PC-3 (cell line): ENCODE measurements around the gene CCNJL. TPM values are rescaled to one million over a fixed set of nuclear protein-coding genes. Genes with fewer than 3 reads are reported as not detected.

Source experiments
- ATAC-seq: fragments of 200-7000 bp; cut with Tn5 transposase; 2 replicates; pipeline ENCODE4 v1.9.1; 2020; ENCODE audit warnings: mild to moderate bottlenecking, moderate library complexity
- BruUV-seq: library from RNA; stranded (reverse); fragments of 400-500 nt; replicated peaks from 2 replicates; lab custom pipeline; 2021; lab: Mats Ljungman, UMichigan
- CTCF ChIA-PET: fragments of 300-600 bp; sonication (Branson Sonifier 250); formaldehyde crosslinking; loops from one replicate; lab custom pipeline; 2022; ENCODE audit warnings: antibody characterized with exemption; lab: Charles Lee
- POLR2A ChIA-PET: fragments of 300-600 bp; sonication (Branson Sonifier 250); formaldehyde crosslinking; loops from one replicate; lab custom pipeline; 2022; ENCODE audit warnings: antibody characterized with exemption; ENCODE audit not compliant: unreplicated experiment; lab: Charles Lee
- DNase-seq: peaks from one replicate; pipeline ENCODE4 v3.0.0-alpha.2; 2015
- H2AFZ ChIP-seq: fragments of 300-600 bp; sonication (generic); 2 replicates; pipeline ENCODE4 v1.6.0; 2016; ENCODE audit warnings: antibody characterized with exemption, low read length
- H3F3A ChIP-seq: fragments of 300-600 bp; sonication (generic); one replicate; pipeline ENCODE4 v1.6.0; 2017; ENCODE audit warnings: antibody characterized with exemption, low read length, control low read depth, mild to moderate bottlenecking; ENCODE audit not compliant: unreplicated experiment
- H3K27ac ChIP-seq: fragments of 300-600 bp; sonication (generic); 2 replicates; pipeline ENCODE4 v1.5.1; 2016; ENCODE audit warnings: mild to moderate bottlenecking, low read length
- H3K27me3 ChIP-seq: fragments of 300-600 bp; sonication (generic); 2 replicates; pipeline ENCODE4 v1.6.1; 2016; ENCODE audit warnings: low read length, mixed read lengths
- H3K36me3 ChIP-seq: fragments of 300-600 bp; sonication (generic); 2 replicates; pipeline ENCODE4 v1.6.1; 2016; ENCODE audit warnings: low read depth, mixed run types, low read length, mixed read lengths
- H3K4me1 ChIP-seq: fragments of 300-600 bp; sonication (generic); 2 replicates; pipeline ENCODE4 v1.5.1; 2016; ENCODE audit warnings: low read length; ENCODE audit not compliant: insufficient read depth
- H3K4me2 ChIP-seq: fragments of 300-600 bp; sonication (generic); 2 replicates; pipeline ENCODE4 v1.6.0; 2016; ENCODE audit warnings: low read length
- H3K4me3 ChIP-seq: fragments of 300-600 bp; sonication (generic); 2 replicates; pipeline ENCODE4 v1.5.1; 2016; ENCODE audit warnings: mild to moderate bottlenecking, low read length, mixed read lengths
- H3K79me2 ChIP-seq: fragments of 300-600 bp; sonication (generic); 2 replicates; pipeline ENCODE4 v1.6.1; 2017; ENCODE audit warnings: low read length, mixed read lengths
- H3K9ac ChIP-seq: fragments of 300-600 bp; sonication (generic); 2 replicates; pipeline ENCODE4 v1.6.0; 2016; ENCODE audit warnings: mild to moderate bottlenecking, low read length
- H3K9me2 ChIP-seq: fragments of 300-600 bp; sonication (generic); replicated peaks from 2 replicates; pipeline ENCODE4 v1.6.1; 2016; ENCODE audit warnings: mixed run types, low read length, mixed read lengths
- H3K9me3 ChIP-seq: fragments of 300-600 bp; sonication (generic); 2 replicates; pipeline ENCODE4 v1.6.1; 2016; ENCODE audit warnings: low read length, mixed read lengths
- H4K20me1 ChIP-seq: fragments of 300-600 bp; sonication (generic); 2 replicates; pipeline ENCODE4 v1.6.1; 2016; ENCODE audit warnings: low read length, mixed read lengths
- EZH2 ChIP-seq: fragments of 300-600 bp; sonication (generic); IDR thresholded peaks from one replicate; pipeline ENCODE4 v1.6.1; 2017; ENCODE audit warnings: antibody characterized with exemption, mild to moderate bottlenecking, low read length; ENCODE audit not compliant: unreplicated experiment
- EZH2phosphoT487 ChIP-seq: fragments of 300-600 bp; sonication (generic); IDR thresholded peaks from 2 replicates; pipeline ENCODE4 v1.6.1; 2018; ENCODE audit warnings: mild to moderate bottlenecking, antibody characterized with exemption, low read length, borderline replicate concordance
- intact Hi-C: fragments of 100-400 bp; cut with micrococcal nuclease; formaldehyde crosslinking; loops from 2 replicates; pipeline ENCODE4 v1.9.0; 2023
- total RNA-seq: library from RNA; depleted of rRNA; stranded (reverse); fragments of >200 nt; gene quantifications from 2 replicates; pipeline ENCODE4 v1.2.3, GENCODE V29; 2014
- TF ChIP-seq, protein P1 (sequence below): fragments of 300-600 bp; sonication (generic); conservative IDR thresholded peaks from 2 replicates; pipeline ENCODE4 v1.5.1; 2017; ENCODE audit warnings: antibody characterized with exemption, low read depth, mild to moderate bottlenecking, low read length

Gene CCNJL
- total RNA-seq, 1 experiment from 2014 or later, result 7.7 TPM

DNA sequence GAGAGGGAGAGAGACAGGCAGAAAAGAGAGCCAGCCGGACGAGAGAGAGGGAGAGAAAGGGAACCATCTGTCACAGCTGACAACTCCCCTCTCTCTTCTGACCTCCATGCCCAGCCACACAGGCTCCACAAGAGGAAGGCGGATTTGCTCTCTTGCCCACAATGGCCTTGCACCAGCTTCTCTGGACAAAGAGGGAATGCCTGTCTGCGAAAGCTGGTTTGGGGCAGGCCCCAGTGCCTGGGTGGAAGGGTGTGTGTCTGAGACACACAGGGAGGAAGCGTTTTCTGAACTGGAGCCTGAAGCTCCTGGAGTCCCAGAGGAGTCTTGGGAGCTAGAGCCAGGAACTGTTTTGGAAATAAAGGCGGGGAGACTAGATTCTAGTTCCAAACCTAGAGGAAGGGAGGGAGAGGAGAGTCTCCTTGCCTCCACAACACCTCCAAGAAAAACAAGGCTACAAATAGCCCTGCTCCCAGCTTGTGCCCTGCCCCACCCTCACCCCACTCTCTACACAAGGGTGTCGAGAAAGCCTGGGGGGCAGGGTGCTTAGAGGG is 45.6 kb upstream of the CCNJL start:
- no peaks in the 10 kb centered on the region for H3K36me3 ChIP-seq
- ATAC-seq (no peak), DNase-seq (no peak)
- H3K4me2 ChIP-seq, result no peak overlapping the region
- H3K27me3 ChIP-seq, result no peaks in the 10 kb centered on the region
- no peak overlapping the region for H3K9ac ChIP-seq
- no peaks in the 10 kb centered on the region for H4K20me1 ChIP-seq
- H3K4me1 ChIP-seq, result no peaks in the 10 kb centered on the region
- ChIA-PET CTCF (no interaction called here), POLR2A (no interaction called here)
- no peak overlapping the region for H2AFZ ChIP-seq
- no peak overlapping the region for H3K27ac ChIP-seq
- TF ChIP-seq EZH2 (no peak), EZH2phosphoT487 (no peak)
- TF ChIP-seq, protein P1, sequence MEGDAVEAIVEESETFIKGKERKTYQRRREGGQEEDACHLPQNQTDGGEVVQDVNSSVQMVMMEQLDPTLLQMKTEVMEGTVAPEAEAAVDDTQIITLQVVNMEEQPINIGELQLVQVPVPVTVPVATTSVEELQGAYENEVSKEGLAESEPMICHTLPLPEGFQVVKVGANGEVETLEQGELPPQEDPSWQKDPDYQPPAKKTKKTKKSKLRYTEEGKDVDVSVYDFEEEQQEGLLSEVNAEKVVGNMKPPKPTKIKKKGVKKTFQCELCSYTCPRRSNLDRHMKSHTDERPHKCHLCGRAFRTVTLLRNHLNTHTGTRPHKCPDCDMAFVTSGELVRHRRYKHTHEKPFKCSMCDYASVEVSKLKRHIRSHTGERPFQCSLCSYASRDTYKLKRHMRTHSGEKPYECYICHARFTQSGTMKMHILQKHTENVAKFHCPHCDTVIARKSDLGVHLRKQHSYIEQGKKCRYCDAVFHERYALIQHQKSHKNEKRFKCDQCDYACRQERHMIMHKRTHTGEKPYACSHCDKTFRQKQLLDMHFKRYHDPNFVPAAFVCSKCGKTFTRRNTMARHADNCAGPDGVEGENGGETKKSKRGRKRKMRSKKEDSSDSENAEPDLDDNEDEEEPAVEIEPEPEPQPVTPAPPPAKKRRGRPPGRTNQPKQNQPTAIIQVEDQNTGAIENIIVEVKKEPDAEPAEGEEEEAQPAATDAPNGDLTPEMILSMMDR, result no peak
- H3K4me3 ChIP-seq, result no peak overlapping the region
- H3K79me2 ChIP-seq, result no peaks in the 10 kb centered on the region
- H3K9me3 ChIP-seq, result no peaks in the 10 kb centered on the region
- intact Hi-C loops, result no loop called here
- H3F3A ChIP-seq, result no peaks in the 10 kb centered on the region
- no peaks in the 10 kb centered on the region for H3K9me2 ChIP-seq
- BruUV-seq, result no TSS peak

DNA sequence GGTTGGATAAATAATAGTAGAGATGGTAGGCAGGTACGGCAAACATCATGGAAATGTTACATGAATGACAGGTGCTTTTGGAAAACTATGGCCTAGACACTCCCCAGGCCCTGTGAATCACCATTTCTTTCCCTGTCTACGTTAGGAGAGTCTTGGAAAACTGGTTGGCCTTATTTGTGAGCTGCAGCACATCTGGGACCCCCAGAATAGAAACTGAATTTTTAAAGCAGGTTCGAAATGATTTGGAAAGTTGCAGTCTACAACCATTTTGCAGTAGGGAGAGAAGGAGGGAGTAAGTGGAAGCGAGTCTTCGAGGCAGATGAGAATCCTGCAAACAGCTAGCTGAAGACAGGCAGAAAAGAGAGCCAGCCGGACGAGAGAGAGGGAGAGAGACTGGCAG is 45.0 kb upstream of the CCNJL start:
- no TSS peak for BruUV-seq
- POLR2A ChIA-PET, result no interaction called here
- CTCF ChIA-PET, result no interaction called here
- no peak overlapping the region for H2AFZ ChIP-seq
- TF ChIP-seq, protein P1, result no peak
- TF ChIP-seq EZH2 (no peak), EZH2phosphoT487 (no peak)
- H4K20me1 ChIP-seq, result no peaks in the 10 kb centered on the region
- H3K9ac ChIP-seq, result no peak overlapping the region
- DNase-seq, result no peak
- no peaks in the 10 kb centered on the region for H3K79me2 ChIP-seq
- no peak overlapping the region for H3K4me2 ChIP-seq
- intact Hi-C loops, result no loop called here
- no peak for ATAC-seq
- H3K27me3 ChIP-seq, result no peaks in the 10 kb centered on the region
- no peak overlapping the region for H3K4me3 ChIP-seq
- H3K27ac ChIP-seq, result no peak overlapping the region
- H3K4me1 ChIP-seq, result no peaks in the 10 kb centered on the region
- no peaks in the 10 kb centered on the region for H3K36me3 ChIP-seq
- no peaks in the 10 kb centered on the region for H3K9me2 ChIP-seq
- H3F3A ChIP-seq, result no peaks in the 10 kb centered on the region
- H3K9me3 ChIP-seq, result no peaks in the 10 kb centered on the region

DNA sequence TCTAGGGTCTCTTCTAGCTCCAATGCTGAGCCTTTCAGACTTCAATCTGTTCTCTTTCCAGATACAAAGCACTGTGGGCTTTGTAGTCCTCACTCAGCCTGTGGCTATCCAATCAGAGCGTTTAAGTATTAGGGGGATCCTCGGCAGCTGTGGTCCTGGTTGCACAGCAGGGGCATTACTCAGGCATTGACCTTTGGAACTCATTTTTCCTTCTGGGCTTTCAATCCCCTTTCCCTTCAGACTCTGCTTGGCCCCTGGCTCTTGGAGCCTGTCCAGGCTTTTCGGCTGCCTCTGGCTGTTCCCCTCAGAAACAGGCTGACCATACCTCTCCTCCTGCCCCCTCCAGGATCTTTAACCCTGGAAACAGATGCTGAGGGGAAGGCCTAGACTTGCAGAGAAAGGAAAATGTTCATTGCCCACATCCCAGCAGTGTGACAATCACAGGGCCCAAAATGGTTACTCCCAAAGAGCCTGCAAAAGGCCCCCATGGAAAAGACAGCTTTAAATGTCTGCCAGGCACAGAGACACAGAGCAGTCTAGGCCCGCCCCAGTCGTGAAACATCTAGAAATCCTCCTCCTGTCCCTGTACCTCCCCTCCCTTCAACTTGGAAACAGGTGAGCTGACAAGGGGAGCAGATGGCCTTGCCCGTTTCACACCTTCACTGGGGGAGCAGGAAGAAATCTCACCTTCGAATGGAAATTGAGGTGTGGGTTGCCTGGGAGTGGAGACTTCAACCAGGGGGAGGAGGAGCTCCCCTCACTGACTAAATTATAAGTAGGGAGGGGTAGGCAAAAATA is 44.4 kb upstream of the CCNJL start:
- TF ChIP-seq EZH2 (no peak), EZH2phosphoT487 (no peak)
- TF ChIP-seq, protein P1, result no peak
- intact Hi-C loops, result no loop called here
- no peaks in the 10 kb centered on the region for H3K9me2 ChIP-seq
- no peaks in the 10 kb centered on the region for H3K27me3 ChIP-seq
- CTCF ChIA-PET, result no interaction called here
- H3K4me1 ChIP-seq, result no peaks in the 10 kb centered on the region
- H3K79me2 ChIP-seq, result no peaks in the 10 kb centered on the region
- no peaks in the 10 kb centered on the region for H3K36me3 ChIP-seq
- H3K4me2 ChIP-seq, result no peak overlapping the region
- POLR2A ChIA-PET, result no interaction called here
- no TSS peak for BruUV-seq
- ATAC-seq (no peak), DNase-seq (no peak)
- H3F3A ChIP-seq, result no peaks in the 10 kb centered on the region
- no peak overlapping the region for H3K4me3 ChIP-seq
- H4K20me1 ChIP-seq, result no peaks in the 10 kb centered on the region
- H3K9ac ChIP-seq, result no peak overlapping the region
- no peak overlapping the region for H3K27ac ChIP-seq
- no peak overlapping the region for H2AFZ ChIP-seq
- no peaks in the 10 kb centered on the region for H3K9me3 ChIP-seq
